Neuron (in vitro differentiated cells): ENCODE data around the gene CENPA.
"Not testable (repeated sequence)": the region's sequence is repeated elsewhere in the genome, so short reads cannot be mapped to it uniquely, and the experiment has no call there.

Source experiments
- H2AFZ ChIP-seq: one replicate; pipeline ENCODE4 v1.6.1; 2013; ENCODE audit warnings: low read depth, mild to moderate bottlenecking, inconsistent platforms, low read length, moderate library complexity
- H3K27me3 ChIP-seq: one replicate; pipeline ENCODE4 v1.6.1; 2013; ENCODE audit warnings: low read length; ENCODE audit not compliant: insufficient read depth
- H3K36me3 ChIP-seq: one replicate; pipeline ENCODE4 v1.6.1; 2013; ENCODE audit warnings: low read length; ENCODE audit not compliant: insufficient read depth
- H3K4me1 ChIP-seq: one replicate; pipeline ENCODE4 v1.6.1; 2013; ENCODE audit warnings: low read length; ENCODE audit not compliant: insufficient read depth
- H3K4me3 ChIP-seq: 2 replicates; pipeline ENCODE4 v1.5.1; 2013; ENCODE audit warnings: mild to moderate bottlenecking, low read length, moderate library complexity
- H3K9me3 ChIP-seq: one replicate; pipeline ENCODE4 v1.6.1; 2013; ENCODE audit warnings: low read length

Gene CENPA

DNA sequence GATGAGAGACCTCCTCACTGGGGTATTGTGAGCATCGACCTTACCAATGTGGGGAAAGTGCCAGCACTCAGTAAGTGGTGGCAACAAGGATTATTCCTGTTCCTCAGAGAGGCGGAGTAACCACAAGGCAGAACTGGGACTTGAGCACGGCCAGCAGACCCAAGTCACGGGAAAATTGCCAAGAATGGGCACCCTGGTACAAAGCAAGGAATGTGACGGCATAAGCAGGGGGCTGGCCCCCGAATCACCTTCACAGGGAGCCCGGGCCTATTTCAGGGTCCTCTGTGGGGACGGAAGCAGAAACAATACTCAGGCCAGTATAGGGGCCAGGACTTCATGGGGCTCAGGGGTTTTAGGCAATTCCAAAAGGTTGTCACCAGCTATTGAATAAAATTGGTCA is 25.4 kb downstream of the CENPA start:
- Histone ChIP-seq H3K36me3 (no peaks in the 10 kb centered on the region), H3K27me3 (no peaks in the 10 kb centered on the region), H3K4me1 (peaks cover 14% of the 10 kb centered on the region), H3K9me3 (peaks cover 2% of the 10 kb centered on the region), H2AFZ (no peak overlapping the region), H3K4me3 (no peak overlapping the region)

DNA sequence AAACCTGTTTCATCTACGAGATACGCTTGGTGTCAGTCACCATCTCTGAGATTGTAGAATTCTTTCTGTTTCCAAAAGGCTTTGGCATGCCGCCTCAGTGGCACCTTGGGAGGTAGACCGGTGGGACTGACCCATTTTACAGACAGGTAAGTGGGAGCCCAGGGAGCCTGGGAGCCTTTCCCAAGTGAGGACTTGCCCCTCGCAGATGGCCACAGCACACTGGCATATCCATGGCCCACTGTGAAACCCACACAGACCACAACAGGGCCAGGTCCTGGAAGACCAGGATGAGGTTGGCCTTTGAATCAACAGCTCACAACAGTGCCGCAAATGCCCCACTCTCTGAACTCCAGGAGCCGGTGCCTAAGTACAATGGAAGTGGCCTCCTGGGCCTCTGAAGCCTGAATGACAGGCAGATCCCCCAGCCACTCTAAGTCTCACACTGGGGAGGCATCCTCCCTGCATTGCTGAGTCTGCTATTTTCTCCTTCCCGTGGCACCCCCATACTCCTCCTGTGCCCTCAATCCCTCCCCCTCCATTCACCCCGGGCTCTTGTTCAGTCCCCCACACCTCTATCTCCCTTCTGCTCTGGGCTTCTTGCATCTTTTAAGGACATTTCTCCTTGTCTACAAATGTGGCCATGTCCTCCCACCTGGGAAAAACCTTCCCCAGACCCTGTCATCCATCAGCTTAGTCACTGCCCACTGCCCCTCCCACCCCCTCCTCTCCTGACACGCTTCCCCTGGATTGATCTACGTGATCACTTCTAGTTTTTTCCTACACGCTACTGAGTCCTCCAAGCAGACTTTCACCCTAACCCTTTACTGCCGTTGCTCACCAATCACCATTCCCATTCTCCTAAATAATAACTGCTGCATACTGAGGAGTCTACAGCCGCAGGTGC is 26.2 kb downstream of the CENPA start:
- peaks cover 14% of the 10 kb centered on the region for H3K4me1 ChIP-seq
- peaks cover 2% of the 10 kb centered on the region for H3K9me3 ChIP-seq
- H3K27me3 ChIP-seq, result no peaks in the 10 kb centered on the region
- H3K4me3 ChIP-seq, result no peak overlapping the region
- H2AFZ ChIP-seq, result no peak overlapping the region
- no peaks in the 10 kb centered on the region for H3K36me3 ChIP-seq

DNA sequence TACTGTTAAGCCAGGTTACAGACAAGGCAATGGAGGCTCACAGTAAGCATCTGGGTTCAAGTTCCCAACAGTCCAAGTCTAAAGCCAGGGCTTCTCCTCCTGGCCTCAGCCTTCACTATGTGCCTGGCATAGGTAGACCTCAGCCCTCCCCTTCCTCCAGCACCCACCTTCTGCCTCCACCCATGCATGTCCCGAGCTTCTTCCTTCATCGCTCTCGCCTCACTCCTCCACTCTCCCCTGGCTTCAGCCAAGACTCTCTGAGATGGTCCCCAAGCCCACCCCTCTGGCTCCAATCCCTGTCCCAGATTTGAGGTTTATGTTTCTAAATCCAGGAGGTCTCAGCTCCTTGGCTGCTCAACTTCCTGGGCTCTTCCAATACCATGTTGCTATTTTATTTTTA is 26.9 kb downstream of the CENPA start:
- H3K36me3 ChIP-seq, result no peaks in the 10 kb centered on the region
- H3K4me3 ChIP-seq, result no peak overlapping the region
- H3K27me3 ChIP-seq, result no peaks in the 10 kb centered on the region
- H3K9me3 ChIP-seq, result peaks cover 2% of the 10 kb centered on the region
- peaks cover 7% of the 10 kb centered on the region for H3K4me1 ChIP-seq
- H2AFZ ChIP-seq, result no peak overlapping the region

DNA sequence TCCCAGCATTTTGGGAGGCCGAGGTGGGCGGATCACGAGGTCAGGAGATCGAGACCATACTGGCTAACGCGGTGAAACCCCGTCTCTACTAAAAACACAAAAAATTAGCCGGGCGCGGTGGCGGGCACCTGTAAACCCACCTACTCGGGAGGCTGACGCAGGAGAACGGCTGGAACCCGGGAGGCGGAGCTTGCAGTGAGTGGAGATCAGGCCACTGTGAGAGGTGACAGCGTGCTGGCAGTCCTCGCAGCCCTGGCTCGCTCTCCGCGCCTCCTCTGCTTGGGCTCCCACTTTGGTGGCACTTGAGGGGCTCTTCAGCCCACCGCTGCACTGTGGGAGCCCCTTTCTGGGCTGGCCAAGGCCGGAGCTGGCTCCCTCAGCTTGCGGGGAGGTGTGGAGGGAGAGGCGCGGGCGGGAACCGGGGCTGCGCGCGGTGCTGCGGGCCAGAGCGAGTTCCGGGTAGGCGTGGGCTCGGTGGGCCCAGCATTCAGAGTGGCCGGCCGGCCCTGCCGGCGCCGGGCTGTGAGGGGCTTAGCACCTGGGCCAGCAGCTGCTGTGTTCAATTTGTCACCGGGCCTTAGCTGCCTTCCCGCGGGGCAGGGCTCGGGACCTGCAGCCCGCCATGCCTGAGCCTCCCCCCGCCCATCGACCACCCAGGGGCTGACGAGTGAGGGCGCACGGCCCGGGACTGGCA is 28.4 kb downstream of the CENPA start:
- not testable (repeated sequence) for H3K4me3 ChIP-seq, H3K36me3 ChIP-seq, H3K4me1 ChIP-seq, H3K9me3 ChIP-seq, H3K27me3 ChIP-seq, H2AFZ ChIP-seq

DNA sequence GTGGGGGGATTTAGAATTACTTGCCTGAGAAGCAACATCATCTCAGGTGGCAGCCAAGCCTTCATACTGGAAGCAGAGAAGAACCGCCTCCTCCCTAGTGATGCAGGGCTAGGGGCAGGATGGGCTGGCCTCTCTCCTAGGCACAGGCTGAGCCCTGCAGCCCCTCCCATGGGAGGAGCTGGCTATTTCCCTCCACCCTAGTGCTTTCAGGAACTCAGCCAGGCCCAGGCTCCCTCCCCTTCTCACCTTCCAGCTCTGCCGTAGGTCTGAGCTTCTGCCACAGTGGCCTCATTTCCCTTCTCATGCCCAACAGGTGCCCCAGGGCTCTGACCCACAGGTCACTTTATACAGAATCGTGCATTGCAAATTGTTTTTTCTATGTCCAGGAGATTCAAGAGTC is 31.0 kb downstream of the CENPA start:
- Histone ChIP-seq H2AFZ (no peak overlapping the region), H3K4me1 (peaks cover 6% of the 10 kb centered on the region), H3K4me3 (no peak overlapping the region), H3K27me3 (no peaks in the 10 kb centered on the region), H3K36me3 (no peaks in the 10 kb centered on the region), H3K9me3 (peaks cover 2% of the 10 kb centered on the region)

DNA sequence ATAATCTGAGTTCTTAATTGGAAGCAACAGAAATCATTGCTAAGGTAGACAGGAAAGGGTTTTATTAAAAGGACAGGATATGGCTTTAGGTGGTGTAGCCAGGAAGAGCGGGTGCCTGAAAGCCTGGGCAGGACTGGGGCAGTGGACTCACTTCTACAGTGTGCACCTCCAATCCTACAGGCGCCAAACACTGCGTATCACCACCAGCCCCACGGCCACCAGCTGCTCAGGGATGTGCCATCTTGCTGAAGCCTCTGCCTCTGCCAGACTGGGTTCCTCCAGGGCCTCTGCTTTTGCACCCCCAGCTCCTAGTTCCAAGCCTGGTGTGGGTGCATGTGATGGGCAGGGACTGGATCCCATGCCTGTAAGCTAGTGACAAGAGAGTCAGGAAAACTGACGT is 32.4 kb downstream of the CENPA start:
- Histone ChIP-seq H3K27me3 (no peaks in the 10 kb centered on the region), H3K4me3 (no peak overlapping the region), H3K9me3 (peaks cover 2% of the 10 kb centered on the region), H3K36me3 (no peaks in the 10 kb centered on the region), H3K4me1 (peaks cover 6% of the 10 kb centered on the region), H2AFZ (no peak overlapping the region)

DNA sequence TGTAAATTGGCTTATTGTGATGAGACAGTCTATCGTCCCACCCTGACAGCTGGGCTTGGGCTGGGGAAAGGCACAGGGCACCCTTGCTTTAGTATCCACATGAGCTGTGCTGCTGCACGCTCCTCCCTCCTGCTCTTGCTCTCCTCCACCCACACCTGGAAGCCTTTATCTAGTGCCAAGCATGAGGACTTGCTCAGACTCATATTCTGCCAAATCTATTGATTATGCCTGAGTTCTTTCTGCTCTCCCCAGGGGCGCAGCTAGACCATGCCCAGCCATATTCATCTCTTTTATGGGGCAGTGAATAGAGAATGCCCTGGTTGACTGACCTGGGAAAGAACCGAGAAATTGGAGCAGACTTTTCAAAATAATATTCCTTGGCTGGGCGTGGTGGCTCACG is 33.1 kb downstream of the CENPA start:
- H3K9me3 ChIP-seq, result peaks cover 2% of the 10 kb centered on the region
- H3K4me3 ChIP-seq, result no peak overlapping the region
- H3K36me3 ChIP-seq, result no peaks in the 10 kb centered on the region
- H3K4me1 ChIP-seq, result peaks cover 6% of the 10 kb centered on the region
- no peaks in the 10 kb centered on the region for H3K27me3 ChIP-seq
- H2AFZ ChIP-seq, result no peak overlapping the region

DNA sequence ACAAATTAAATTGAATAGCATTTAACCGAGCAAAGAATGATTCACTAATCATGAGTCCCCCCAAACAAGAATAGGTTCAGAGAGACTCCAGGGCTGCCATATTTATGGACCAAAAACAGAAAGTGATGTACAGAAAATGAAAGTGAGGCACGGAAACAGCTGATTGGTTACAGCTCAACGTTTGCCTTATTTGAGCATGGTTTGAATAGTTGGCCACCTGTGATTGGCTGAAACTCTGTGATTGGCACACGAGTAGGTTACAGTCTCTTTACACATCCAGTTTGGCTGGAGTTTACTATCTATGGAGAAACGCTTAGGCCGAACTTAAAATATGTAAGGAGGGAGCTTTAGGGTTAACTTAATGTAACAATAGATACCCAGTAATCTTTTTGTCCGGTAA is 35.1 kb downstream of the CENPA start:
- H3K36me3 ChIP-seq, result no peaks in the 10 kb centered on the region
- H3K9me3 ChIP-seq, result no peaks in the 10 kb centered on the region
- H3K4me3 ChIP-seq, result no peak overlapping the region
- no peaks in the 10 kb centered on the region for H3K27me3 ChIP-seq
- H3K4me1 ChIP-seq, result peaks cover 6% of the 10 kb centered on the region
- H2AFZ ChIP-seq, result no peak overlapping the region

DNA sequence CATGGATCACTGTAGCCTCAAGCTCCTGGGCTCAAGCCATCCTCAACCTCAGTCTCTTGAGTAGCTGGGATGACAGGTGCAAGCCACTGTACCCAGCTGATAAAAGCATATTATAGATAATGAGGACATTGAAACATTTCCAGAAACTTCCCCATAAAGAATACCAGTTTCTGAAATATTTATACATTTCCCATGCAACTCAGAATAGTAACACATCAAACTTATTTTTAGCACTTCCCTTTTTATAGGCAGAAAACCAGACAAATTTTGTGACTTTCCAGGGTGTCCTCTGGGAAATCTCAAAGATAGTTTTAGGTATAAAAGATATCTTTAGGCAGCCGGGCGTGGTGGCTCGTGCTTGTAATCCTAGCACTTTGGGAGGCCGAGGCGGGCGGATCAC is 37.0 kb downstream of the CENPA start:
- Histone ChIP-seq H3K4me1 (peaks cover 6% of the 10 kb centered on the region), H3K36me3 (no peaks in the 10 kb centered on the region), H3K9me3 (no peaks in the 10 kb centered on the region), H3K4me3 (no peak overlapping the region), H3K27me3 (no peaks in the 10 kb centered on the region), H2AFZ (no peak overlapping the region)

DNA sequence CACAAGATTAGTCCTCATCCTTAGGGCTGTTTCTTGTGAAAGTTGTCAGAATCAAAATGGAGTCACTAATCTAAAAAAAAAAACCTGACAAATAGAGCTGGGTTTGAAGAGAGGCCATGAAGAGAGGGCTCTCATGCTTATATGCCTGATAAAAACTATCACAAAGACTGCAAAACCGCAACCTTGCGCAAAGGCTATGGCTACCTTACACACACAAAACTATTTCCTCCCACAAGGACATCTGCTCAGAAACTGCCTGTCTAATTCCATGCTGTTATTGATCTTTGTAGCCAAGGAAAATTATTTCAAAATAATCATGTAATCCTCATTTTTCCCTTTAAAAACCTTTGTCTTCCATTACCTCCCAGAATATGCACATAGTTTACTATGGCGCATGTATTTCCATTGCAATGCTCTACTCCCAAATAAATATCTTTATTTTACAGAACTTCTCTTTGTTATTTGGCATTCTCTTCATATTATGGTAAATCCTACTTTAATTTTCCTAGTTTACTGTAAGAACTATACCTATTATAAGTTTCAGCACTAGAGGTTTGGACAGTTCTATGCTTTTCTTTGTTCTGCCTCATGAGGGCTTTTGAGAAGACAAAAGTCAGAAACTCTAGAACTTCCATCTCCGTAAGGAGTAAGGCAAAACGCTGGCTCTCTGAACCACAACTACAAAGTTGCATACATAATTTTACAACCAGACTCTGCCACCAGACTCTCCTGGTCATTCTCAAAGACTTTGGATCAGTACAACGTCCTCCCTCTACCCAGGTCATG is 52.5 kb downstream of the CENPA start:
- no peaks in the 10 kb centered on the region for H3K4me1 ChIP-seq
- no peaks in the 10 kb centered on the region for H3K36me3 ChIP-seq
- H2AFZ ChIP-seq, result no peak overlapping the region
- no peaks in the 10 kb centered on the region for H3K9me3 ChIP-seq
- H3K4me3 ChIP-seq, result no peak overlapping the region
- no peaks in the 10 kb centered on the region for H3K27me3 ChIP-seq

DNA sequence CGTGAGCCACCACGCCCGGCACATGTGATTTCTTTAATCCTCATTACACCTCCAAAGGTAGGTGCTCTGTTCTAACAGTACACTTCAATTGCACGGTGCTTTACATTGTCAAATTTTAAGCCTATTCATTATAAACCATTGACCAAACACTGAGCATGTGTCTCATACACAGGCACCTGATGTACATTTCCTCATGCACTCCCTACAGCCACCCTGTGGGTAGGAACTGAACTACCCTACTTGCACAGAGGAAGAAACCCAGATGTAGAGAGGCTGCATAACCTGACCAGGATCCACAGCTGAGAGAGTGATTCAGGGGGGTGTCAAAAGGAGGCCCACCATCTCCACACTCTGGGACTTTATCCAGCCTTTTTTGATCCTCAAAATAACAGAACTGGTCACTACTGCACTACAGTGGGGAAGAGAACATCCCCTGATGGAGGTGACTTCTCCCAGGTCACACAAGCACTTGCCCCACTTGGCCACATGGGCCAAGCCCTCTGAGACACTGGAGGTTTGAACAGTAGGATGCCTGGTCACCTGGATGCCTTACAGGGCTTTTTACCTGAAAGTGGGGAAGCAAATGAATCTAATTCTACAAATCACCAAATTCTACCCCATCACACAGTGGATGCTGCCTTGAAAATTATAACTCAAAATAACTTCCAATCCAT is 55.2 kb downstream of the CENPA start:
- Histone ChIP-seq H2AFZ (no peak overlapping the region), H3K27me3 (no peaks in the 10 kb centered on the region), H3K4me3 (no peak overlapping the region), H3K9me3 (no peaks in the 10 kb centered on the region), H3K36me3 (no peaks in the 10 kb centered on the region), H3K4me1 (peaks cover 3% of the 10 kb centered on the region)

DNA sequence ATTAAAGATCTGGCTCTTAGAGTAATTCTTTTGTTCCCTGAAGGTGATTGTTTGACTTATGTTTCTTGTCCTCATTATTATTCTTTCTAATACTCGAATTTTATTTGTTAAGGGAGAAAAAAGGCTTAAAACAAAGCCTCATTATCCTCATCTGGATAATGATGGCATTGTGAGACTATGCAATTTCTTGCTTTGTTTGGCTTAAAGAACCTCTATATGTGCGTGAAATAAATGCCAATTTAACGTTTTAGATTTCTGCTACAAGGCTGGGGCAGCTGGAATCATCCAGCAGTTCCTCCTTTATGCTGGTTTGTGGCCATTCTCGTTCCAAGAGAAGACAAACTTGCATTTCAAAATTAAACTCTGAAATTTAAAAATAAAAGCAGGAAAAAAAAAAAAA is 57.2 kb downstream of the CENPA start:
- H3K36me3 ChIP-seq, result no peaks in the 10 kb centered on the region
- peaks cover 14% of the 10 kb centered on the region for H3K4me1 ChIP-seq
- no peak overlapping the region for H2AFZ ChIP-seq
- no peaks in the 10 kb centered on the region for H3K9me3 ChIP-seq
- no peak overlapping the region for H3K4me3 ChIP-seq
- no peaks in the 10 kb centered on the region for H3K27me3 ChIP-seq
